ENCODE results near the gene TRIOBP. TPM values are rescaled to one million over a fixed set of nuclear protein-coding genes. Genes with fewer than 3 reads are reported as not detected.

The TRIOBP gene
- total and polyA plus RNA-seq, 2 donors (not counting 3 experiments of a cell fraction or from before 2014, with no cell fraction given), result 60.6 to 104 TPM

DNA sequence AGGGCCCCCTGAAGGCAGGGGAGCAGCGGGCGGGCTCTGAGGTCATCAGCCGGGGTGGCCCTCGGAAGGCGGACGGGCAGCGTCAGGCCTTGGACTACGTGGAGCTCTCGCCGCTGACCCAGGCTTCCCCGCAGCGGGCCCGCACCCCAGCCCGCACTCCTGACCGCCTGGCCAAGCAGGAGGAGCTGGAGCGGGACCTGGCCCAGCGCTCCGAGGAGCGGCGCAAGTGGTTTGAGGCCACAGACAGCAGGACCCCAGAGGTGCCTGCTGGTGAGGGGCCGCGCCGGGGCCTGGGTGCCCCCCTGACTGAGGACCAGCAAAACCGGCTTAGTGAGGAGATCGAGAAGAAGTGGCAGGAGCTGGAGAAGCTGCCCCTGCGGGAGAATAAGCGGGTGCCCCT is 60.8 kb downstream of the TRIOBP start:
- DNase-seq (ENCODE audit: low read depth, low spot score) (no peak), FAIRE-seq (no peak)
- Histone ChIP-seq H3K4me1 (ENCODE audit: control insufficient read depth, extremely low read depth, insufficient read depth, low read length) (peaks cover 26% of the 10 kb centered on the region), H3K36me3 (ENCODE audit: control insufficient read depth in 2 of 2, extremely low read depth in 1 of 2, insufficient read depth in 2 of 2, low read length in 2 of 2) (peaks cover 20 to 55% of the 10 kb centered on the region in 2 experiments), H3K27ac (ENCODE audit: insufficient read depth, low read depth, low read length) (no peak overlapping the region), H2AFZ (ENCODE audit: low read depth, low read length) (no peak overlapping the region), H3K4me3 (replicated peaks in 1 of 3; ENCODE audit: insufficient read depth in 1 of 3, low read depth in 1 of 3, low read length in 3 of 3) (no peak overlapping the region), H3K4me2 (ENCODE audit: insufficient read depth, low read length) (no peak overlapping the region), H4K20me1 (replicated peaks; ENCODE audit: control insufficient read depth, extremely low read depth, insufficient read depth, low read length) (no peaks in the 10 kb centered on the region), H3K79me2 (ENCODE audit: control insufficient read depth, insufficient read depth, low read length) (peaks cover 12% of the 10 kb centered on the region), H3K9me3 (replicated peaks; ENCODE audit: control insufficient read depth, insufficient read depth, low read length) (no peaks in the 10 kb centered on the region), H3K27me3 (ENCODE audit: control insufficient read depth in 2 of 2, insufficient read depth in 2 of 2, low read length in 2 of 2) (no peaks in the 10 kb centered on the region), H3K9ac (replicated peaks; ENCODE audit: extremely low read depth, insufficient read depth, low read length) (no peak overlapping the region), H3K9me1 (replicated peaks; ENCODE audit: control insufficient read depth, extremely low read depth, insufficient read depth, low read length) (no peaks in the 10 kb centered on the region)
- ChIA-PET POLR2A (no interaction called here), CTCF (interaction anchor here (2.4 kb wide), 1 partner anchor 24 kb away, joined by 6 read pairs; no protein-coding TSS in a partner anchor)
- dilution Hi-C loops (cut with MboI; ENCODE audit: extremely low pct_ligation_motif_present, low sequenced_read_pairs) (no loop called here), intact Hi-C loops (cut with micrococcal nuclease) (no loop called here)
- no TSS peak for BruUV-seq (replicated peaks)
- TF ChIP-seq, protein P1, sequence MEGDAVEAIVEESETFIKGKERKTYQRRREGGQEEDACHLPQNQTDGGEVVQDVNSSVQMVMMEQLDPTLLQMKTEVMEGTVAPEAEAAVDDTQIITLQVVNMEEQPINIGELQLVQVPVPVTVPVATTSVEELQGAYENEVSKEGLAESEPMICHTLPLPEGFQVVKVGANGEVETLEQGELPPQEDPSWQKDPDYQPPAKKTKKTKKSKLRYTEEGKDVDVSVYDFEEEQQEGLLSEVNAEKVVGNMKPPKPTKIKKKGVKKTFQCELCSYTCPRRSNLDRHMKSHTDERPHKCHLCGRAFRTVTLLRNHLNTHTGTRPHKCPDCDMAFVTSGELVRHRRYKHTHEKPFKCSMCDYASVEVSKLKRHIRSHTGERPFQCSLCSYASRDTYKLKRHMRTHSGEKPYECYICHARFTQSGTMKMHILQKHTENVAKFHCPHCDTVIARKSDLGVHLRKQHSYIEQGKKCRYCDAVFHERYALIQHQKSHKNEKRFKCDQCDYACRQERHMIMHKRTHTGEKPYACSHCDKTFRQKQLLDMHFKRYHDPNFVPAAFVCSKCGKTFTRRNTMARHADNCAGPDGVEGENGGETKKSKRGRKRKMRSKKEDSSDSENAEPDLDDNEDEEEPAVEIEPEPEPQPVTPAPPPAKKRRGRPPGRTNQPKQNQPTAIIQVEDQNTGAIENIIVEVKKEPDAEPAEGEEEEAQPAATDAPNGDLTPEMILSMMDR (IDR thresholded peaks at IDR 0.05; ENCODE audit: extremely low read depth in 1 of 2, insufficient read depth in 1 of 2, low read depth in 1 of 2, low read length in 2 of 2), result no peak
- TF ChIP-seq POLR2A (IDR thresholded peaks at IDR 0.05; ENCODE audit: low read depth, low read length) (no peak), MYC (IDR thresholded peaks at IDR 0.05; ENCODE audit: low read depth, low read length) (no peak), GATA2 (IDR thresholded peaks at IDR 0.05; ENCODE audit: insufficient read depth, insufficient read length, low read depth, low read length) (no peak), JUN (IDR thresholded peaks at IDR 0.05; ENCODE audit: borderline replicate concordance, insufficient read depth, insufficient read length, low read depth) (no peak), FOS (IDR thresholded peaks at IDR 0.05; ENCODE audit: borderline replicate concordance, insufficient read depth, low read length) (no peak), EZH2 (IDR thresholded peaks at IDR 0.05; ENCODE audit: borderline replicate concordance, low read depth, low read length, severe bottlenecking) (no peak), POLR2AphosphoS5 (IDR thresholded peaks at IDR 0.05; ENCODE audit: insufficient read depth, low read depth, low read length) (no peak)
- TF ChIP-seq, protein P2, sequence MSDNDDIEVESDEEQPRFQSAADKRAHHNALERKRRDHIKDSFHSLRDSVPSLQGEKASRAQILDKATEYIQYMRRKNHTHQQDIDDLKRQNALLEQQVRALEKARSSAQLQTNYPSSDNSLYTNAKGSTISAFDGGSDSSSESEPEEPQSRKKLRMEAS (IDR thresholded peaks at IDR 0.05; ENCODE audit: insufficient read depth, insufficient read length), result no peak

All from endothelial cell of umbilical vein (primary cell).